Measurements from ENCODE around the gene DGCR6L. TPM values are rescaled to one million over a fixed set of nuclear protein-coding genes. Genes with fewer than 3 reads are reported as not detected.
"Not testable (repeated sequence)": the region's sequence is repeated elsewhere in the genome, so short reads cannot be mapped to it uniquely, and the experiment has no call there.

The DGCR6L gene
- total and polyA plus RNA-seq, 3 experiments from 2014 or later = 46.8 to 150 (median 48.4) TPM

GRCh38 chr22:20275836-20276235 is 44.0 kb downstream of the DGCR6L start:
- CTCF ChIA-PET = no interaction called here

DNA sequence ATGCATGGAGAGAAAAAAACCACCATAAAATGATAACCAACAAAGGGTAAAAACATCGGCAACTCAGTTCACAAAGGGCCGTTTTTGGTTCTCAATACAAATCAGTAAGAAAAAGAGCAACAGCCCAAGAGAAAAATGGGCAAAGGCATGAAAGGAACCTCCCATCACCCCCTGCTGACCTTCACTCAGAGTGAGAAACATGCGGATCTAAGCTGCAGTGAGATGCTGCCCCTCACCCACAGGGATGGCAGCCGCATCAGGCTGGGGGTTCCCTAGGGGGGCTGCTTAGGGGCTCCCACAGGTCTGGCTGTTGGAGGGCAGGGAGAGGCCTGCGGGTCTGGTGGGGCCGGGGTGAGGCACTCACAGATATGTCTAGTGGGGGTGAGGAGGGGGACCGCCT is 44.5 kb downstream of the DGCR6L start:
- H3K4me1 Mint-ChIP-seq; H3K9me3 ChIP-seq (ENCODE audit: low read length); H3K4me3 Mint-ChIP-seq; DNase-seq; CTCF ChIA-PET; H3K36me3 Mint-ChIP-seq; H3K4me1 ChIP-seq (ENCODE audit: insufficient read depth, low read length); POLR2A ChIA-PET; H3K36me3 ChIP-seq (ENCODE audit: insufficient read depth, low read length); H3K27me3 Mint-ChIP-seq; H3K27ac ChIP-seq (ENCODE audit: low read depth, low read length); H3K27me3 ChIP-seq (ENCODE audit: insufficient read depth, low read length, poor library complexity, severe bottlenecking); H3K27ac Mint-ChIP-seq; H3K4me3 ChIP-seq (ENCODE audit: low read length); H3K9me3 Mint-ChIP-seq: not testable (repeated sequence)

More at GRCh38 chr22:20275836-20276235, 44.0 kb downstream of the DGCR6L start:
- Mint-ChIP-seq H3K27ac (no peak overlapping the region), H3K4me3 (no peak overlapping the region), H3K9me3 (no peaks in the 10 kb centered on the region), H3K4me1 (peaks cover 0 to 3% (median 2%) of the 10 kb centered on the region in 3 donors), H3K27me3 (peaks cover 0 to 3% of the 10 kb centered on the region in 2 donors), H3K36me3 (no peaks in the 10 kb centered on the region)
- no peak for DNase-seq
- POLR2A ChIA-PET = no interaction called here
- no peaks in the 10 kb centered on the region for H3K9me3 ChIP-seq (ENCODE audit: low read length)
- H3K27ac ChIP-seq (ENCODE audit: low read depth, low read length) = no peak overlapping the region
- no peak overlapping the region for H3K4me3 ChIP-seq (ENCODE audit: low read length)
- H3K36me3 ChIP-seq (ENCODE audit: insufficient read depth, low read length) = no peaks in the 10 kb centered on the region
- H3K27me3 ChIP-seq (ENCODE audit: insufficient read depth, low read length, poor library complexity, severe bottlenecking) = no peaks in the 10 kb centered on the region
- H3K4me1 ChIP-seq (ENCODE audit: insufficient read depth, low read length) = no peaks in the 10 kb centered on the region

DNA sequence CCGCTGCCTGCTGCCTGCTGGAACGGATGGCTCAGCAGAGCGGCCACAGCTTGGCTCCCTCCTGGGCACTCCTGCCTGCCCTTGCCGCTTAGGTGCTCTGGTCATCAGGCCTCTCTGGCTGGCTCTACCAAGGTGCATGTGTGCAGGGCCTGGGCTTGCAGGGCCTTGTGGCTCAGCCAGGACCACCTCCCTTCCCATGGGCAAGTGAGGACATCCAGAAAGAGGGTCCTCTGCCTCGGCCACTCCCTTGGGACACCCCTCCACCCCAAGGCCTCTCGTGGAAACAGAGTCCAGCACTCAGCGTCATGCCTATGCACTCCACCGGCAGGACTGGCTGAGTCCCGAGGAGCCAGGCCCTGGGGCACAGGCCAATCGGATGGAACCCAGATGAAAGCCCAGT is 45.5 kb downstream of the DGCR6L start:
- H3K9me3 ChIP-seq (ENCODE audit: low read length); H3K27me3 Mint-ChIP-seq; H3K36me3 ChIP-seq (ENCODE audit: insufficient read depth, low read length); H3K9me3 Mint-ChIP-seq; H3K27ac ChIP-seq (ENCODE audit: low read depth, low read length); H3K27ac Mint-ChIP-seq; H3K4me3 ChIP-seq (ENCODE audit: low read length); H3K36me3 Mint-ChIP-seq; POLR2A ChIA-PET; H3K4me1 ChIP-seq (ENCODE audit: insufficient read depth, low read length); H3K4me3 Mint-ChIP-seq; H3K4me1 Mint-ChIP-seq; H3K27me3 ChIP-seq (ENCODE audit: insufficient read depth, low read length, poor library complexity, severe bottlenecking); CTCF ChIA-PET; DNase-seq: not testable (repeated sequence)

DNA sequence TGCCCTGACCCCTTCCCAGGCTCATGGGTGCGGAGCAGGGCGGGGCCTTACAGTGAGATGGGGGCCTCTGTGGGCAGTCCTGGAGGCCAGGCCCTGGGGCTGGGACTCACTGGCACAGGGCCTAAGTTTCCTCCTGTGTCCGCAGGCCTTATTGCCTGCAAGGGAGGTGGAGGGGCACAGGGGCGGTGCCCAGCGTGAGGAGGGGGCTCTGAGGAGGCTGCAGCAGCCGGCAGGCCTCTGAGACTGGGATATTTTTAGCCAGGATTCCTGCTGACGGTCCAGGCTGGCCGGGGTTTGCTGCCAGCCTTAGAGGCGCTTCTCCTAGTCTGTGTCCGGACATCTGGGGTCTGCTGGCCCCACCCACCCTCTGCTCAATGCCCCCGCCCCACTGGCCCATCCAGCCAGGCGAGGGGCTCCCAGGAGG is 46.1 kb downstream of the DGCR6L start:
- Mint-ChIP-seq H3K4me1 (peaks cover 0 to 1% (median under 1%) of the 10 kb centered on the region in 3 donors), H3K4me3 (no peak overlapping the region), H3K9me3 (no peaks in the 10 kb centered on the region), H3K36me3 (no peaks in the 10 kb centered on the region), H3K27ac (no peak overlapping the region), H3K27me3 (no peaks in the 10 kb centered on the region)
- Histone ChIP-seq H3K27me3 (ENCODE audit: insufficient read depth, low read length, poor library complexity, severe bottlenecking) (no peaks in the 10 kb centered on the region), H3K27ac (ENCODE audit: low read depth, low read length) (no peak overlapping the region), H3K4me3 (ENCODE audit: low read length) (no peak overlapping the region), H3K36me3 (ENCODE audit: insufficient read depth, low read length) (no peaks in the 10 kb centered on the region), H3K4me1 (ENCODE audit: insufficient read depth, low read length) (no peaks in the 10 kb centered on the region), H3K9me3 (ENCODE audit: low read length) (no peaks in the 10 kb centered on the region)
- ChIA-PET POLR2A (no interaction called here), CTCF (no interaction called here)
- no peak for DNase-seq

GRCh38 chr22:20272700-20273099 is 47.2 kb downstream of the DGCR6L start:
- Mint-ChIP-seq H3K27me3 (no peaks in the 10 kb centered on the region), H3K9me3 (no peaks in the 10 kb centered on the region), H3K4me1 (peaks cover 0 to 4% (median 1%) of the 10 kb centered on the region in 3 donors), H3K27ac (no peak overlapping the region), H3K4me3 (no peak overlapping the region), H3K36me3 (no peaks in the 10 kb centered on the region)
- DNase-seq = no peak
- CTCF ChIA-PET = no interaction called here
- POLR2A ChIA-PET = no interaction called here
- H3K4me1 ChIP-seq (ENCODE audit: insufficient read depth, low read length) = peaks cover 4% of the 10 kb centered on the region
- H3K36me3 ChIP-seq (ENCODE audit: insufficient read depth, low read length) = no peaks in the 10 kb centered on the region
- no peak overlapping the region for H3K27ac ChIP-seq (ENCODE audit: low read depth, low read length)
- no peaks in the 10 kb centered on the region for H3K27me3 ChIP-seq (ENCODE audit: insufficient read depth, low read length, poor library complexity, severe bottlenecking)
- no peak overlapping the region for H3K4me3 ChIP-seq (ENCODE audit: low read length)
- no peaks in the 10 kb centered on the region for H3K9me3 ChIP-seq (ENCODE audit: low read length)

DNA sequence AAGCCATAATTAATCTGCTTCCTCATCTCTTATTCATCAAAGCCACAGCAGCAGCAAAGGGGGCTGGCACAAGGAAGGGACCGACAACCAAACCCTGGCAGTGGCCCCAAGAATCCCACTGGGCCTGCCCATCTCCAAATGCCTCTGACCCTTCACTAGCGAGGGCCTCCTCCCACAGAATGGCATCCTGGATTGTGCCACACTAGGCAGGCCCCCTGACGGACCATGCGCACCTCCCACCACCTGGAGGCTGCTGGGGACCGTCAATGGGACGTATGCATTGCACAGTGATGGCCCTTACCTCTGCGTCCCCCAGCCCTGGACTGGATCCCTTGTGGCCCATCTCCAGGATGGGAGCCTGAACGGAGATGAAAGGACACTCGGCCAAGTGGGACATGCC is 47.7 kb downstream of the DGCR6L start:
- peak overlapping the region in 1 of 8 donors; percentile 33 for H3K27ac Mint-ChIP-seq
- Histone ChIP-seq H3K36me3 (ENCODE audit: insufficient read depth, low read length) (no peaks in the 10 kb centered on the region), H3K9me3 (ENCODE audit: low read length) (no peaks in the 10 kb centered on the region), H3K27me3 (ENCODE audit: insufficient read depth, low read length, poor library complexity, severe bottlenecking) (no peaks in the 10 kb centered on the region), H3K27ac (ENCODE audit: low read depth, low read length) (no peak overlapping the region), H3K4me3 (ENCODE audit: low read length) (no peak overlapping the region), H3K4me1 (ENCODE audit: insufficient read depth, low read length) (peaks cover 7% of the 10 kb centered on the region)
- H3K27me3 Mint-ChIP-seq = no peaks in the 10 kb centered on the region
- no peaks in the 10 kb centered on the region for H3K36me3 Mint-ChIP-seq
- ChIA-PET POLR2A (no interaction called here), CTCF (no interaction called here)
- no peaks in the 10 kb centered on the region for H3K9me3 Mint-ChIP-seq
- peak overlapping the region in 2 of 7 donors; percentile 13 to 81 for H3K4me3 Mint-ChIP-seq
- no peak for DNase-seq
- H3K4me1 Mint-ChIP-seq = peaks cover 0 to 4% (median 1%) of the 10 kb centered on the region in 3 donors

DNA sequence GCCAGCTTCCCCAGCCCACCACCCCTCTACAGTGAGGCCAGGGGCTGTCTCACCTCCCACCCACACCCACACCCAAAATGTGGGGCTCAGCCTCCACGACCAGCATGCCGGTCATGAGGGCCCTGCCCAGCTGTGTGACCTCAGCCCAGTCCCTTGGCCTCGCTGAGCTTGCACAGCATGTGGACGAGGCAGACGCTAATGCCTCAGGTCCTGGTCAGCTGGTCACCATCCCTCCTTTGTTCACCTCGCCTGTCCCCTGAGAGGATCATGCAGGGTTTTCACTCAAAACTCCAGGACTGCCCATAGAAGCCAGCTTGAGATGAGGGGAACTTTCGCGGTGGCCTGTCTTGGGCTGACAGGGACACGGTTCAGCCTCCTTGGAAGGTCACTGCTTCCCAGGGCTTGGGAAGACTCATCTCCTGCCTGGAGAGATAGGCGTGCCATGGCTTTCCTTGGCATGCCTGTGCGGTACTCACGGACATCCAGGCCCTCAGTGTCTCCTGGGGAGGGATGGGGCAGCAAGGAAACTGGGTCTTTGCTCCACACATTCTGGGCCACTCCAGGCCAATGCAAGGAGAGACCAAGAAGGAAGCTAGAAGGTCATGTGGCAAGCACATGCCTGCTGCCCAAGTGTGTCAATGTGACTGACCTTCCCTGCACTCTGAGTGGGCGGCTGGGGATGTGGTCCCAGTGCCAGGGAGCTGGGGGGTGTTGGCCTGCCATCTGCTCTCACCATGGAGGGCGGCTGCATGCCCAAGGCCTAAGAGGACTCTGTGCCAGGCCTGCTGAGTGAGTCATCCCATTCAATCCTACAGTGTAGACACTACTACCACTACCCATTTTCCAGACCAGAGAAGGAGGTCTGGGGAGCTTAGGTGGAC is 48.5 kb downstream of the DGCR6L start:
- Histone ChIP-seq H3K27ac (ENCODE audit: low read depth, low read length) (no peak overlapping the region), H3K9me3 (ENCODE audit: low read length) (no peaks in the 10 kb centered on the region), H3K27me3 (ENCODE audit: insufficient read depth, low read length, poor library complexity, severe bottlenecking) (no peaks in the 10 kb centered on the region), H3K4me1 (ENCODE audit: insufficient read depth, low read length) (peaks cover 10% of the 10 kb centered on the region), H3K4me3 (ENCODE audit: low read length) (no peak overlapping the region), H3K36me3 (ENCODE audit: insufficient read depth, low read length) (no peaks in the 10 kb centered on the region)
- H3K4me1 Mint-ChIP-seq = peaks cover 4 to 11% (median 5%) of the 10 kb centered on the region in 3 donors
- ChIA-PET POLR2A (no interaction called here), CTCF (interaction anchor here (0.7 to 1.8 kb wide), 2 partner anchors 17 to 114 kb away, joined by 3 to 7 read pairs; no protein-coding TSS in a partner anchor)
- no peaks in the 10 kb centered on the region for H3K36me3 Mint-ChIP-seq
- no peak overlapping the region for H3K27ac Mint-ChIP-seq
- peak overlapping the region in 1 of 7 donors; percentile 13 for H3K4me3 Mint-ChIP-seq
- no peaks in the 10 kb centered on the region for H3K9me3 Mint-ChIP-seq
- peaks cover 0 to 3% of the 10 kb centered on the region in 2 donors for H3K27me3 Mint-ChIP-seq
- DNase-seq = no peak

GRCh38 chr22:20270190-20271113 is 49.4 kb downstream of the DGCR6L start:
- peaks cover 4 to 14% (median 5%) of the 10 kb centered on the region in 3 donors for H3K4me1 Mint-ChIP-seq
- H3K27ac ChIP-seq (ENCODE audit: low read depth, low read length); H3K9me3 Mint-ChIP-seq; H3K4me3 Mint-ChIP-seq; H3K4me1 ChIP-seq (ENCODE audit: insufficient read depth, low read length); H3K36me3 Mint-ChIP-seq; H3K4me3 ChIP-seq (ENCODE audit: low read length); H3K27ac Mint-ChIP-seq; POLR2A ChIA-PET; H3K27me3 ChIP-seq (ENCODE audit: insufficient read depth, low read length, poor library complexity, severe bottlenecking); H3K9me3 ChIP-seq (ENCODE audit: low read length); DNase-seq; H3K27me3 Mint-ChIP-seq; H3K36me3 ChIP-seq (ENCODE audit: insufficient read depth, low read length): not testable (repeated sequence)
- CTCF ChIA-PET = interaction anchor here (1.8 kb wide), 1 partner anchor 113 kb away, joined by 7 read pairs; no protein-coding TSS in a partner anchor
